Ascending aorta (tissue), 2 donors: ENCODE data around the gene TSPAN15. TPM values are rescaled to one million over a fixed set of nuclear protein-coding genes. Genes with fewer than 3 reads are reported as not detected.

Experiments
- DNase-seq, 2 donors: peaks; one replicate each; pipeline ENCODE4 v3.0.0-alpha.2; 2019; ENCODE audit warnings: low spot score in 2 of 2
- H3K27ac ChIP-seq, 2 donors: fragments of 200-600 bp; sonication (generic); one replicate each; pipeline ENCODE4 v1.5.1; 2016 to 2017; ENCODE audit warnings: mild to moderate bottlenecking in 1 of 2
- H3K27me3 ChIP-seq: fragments of 200-600 bp; sonication (generic); one replicate; pipeline ENCODE4 v1.5.1; 2017
- H3K36me3 ChIP-seq, 2 donors: fragments of 200-600 bp; sonication (generic); one replicate each; pipeline ENCODE4 v1.5.1; 2016
- H3K4me1 ChIP-seq, 2 donors: fragments of 200-600 bp; sonication (generic); one replicate each; pipeline ENCODE4 v1.5.1; 2016 to 2017; ENCODE audit warnings: mild to moderate bottlenecking in 1 of 2
- H3K4me3 ChIP-seq, 2 donors: fragments of 200-600 bp; sonication (generic); one replicate each; pipeline ENCODE4 v1.5.1; 2016 to 2017; ENCODE audit warnings: mild to moderate bottlenecking in 1 of 2
- H3K9me3 ChIP-seq, 2 donors: fragments of 200-600 bp; sonication (generic); one replicate each; pipeline ENCODE4 v1.5.1; 2016
- CTCF ChIP-seq, 3 experiments: fragments of 200-600 bp in 2 of 3; fragments of 450-650 bp in 1 of 3; sonication (generic) in 2 of 3; IDR thresholded peaks; one replicate each; pipeline ENCODE4 v1.5.1; 2016 to 2019; ENCODE audit warnings: antibody characterized with exemption in 3 of 3, mild to moderate bottlenecking in 1 of 3, moderate library complexity in 1 of 3
- intact Hi-C: fragments of 100-400 bp; cut with DNase I; formaldehyde crosslinking; loops from one replicate; pipeline ENCODE4 v1.15.1; 2023
- total RNA-seq: library from RNA; depleted of rRNA; stranded (reverse); fragments of >200 nt; gene quantifications from one replicate; pipeline ENCODE4 v1.1.0, GENCODE V29; 2016

Gene TSPAN15
- total RNA-seq, 1 donor from 2014 or later = 31.9 TPM

GRCh38 chr10:69422676-69423075 is 28.6 kb upstream of the TSPAN15 start:
- intact Hi-C loops = no loop called here
- no peak for DNase-seq
- H3K4me1 ChIP-seq = no peaks in the 10 kb centered on the region

GRCh38 chr10:69425041-69425440 is 26.2 kb upstream of the TSPAN15 start:
- Histone ChIP-seq H3K9me3 (no peaks in the 10 kb centered on the region), H3K27ac (no peak overlapping the region), H3K27me3 (no peaks in the 10 kb centered on the region), H3K4me1 (no peaks in the 10 kb centered on the region), H3K4me3 (no peak overlapping the region), H3K36me3 (no peaks in the 10 kb centered on the region)
- no peak for TF ChIP-seq CTCF (IDR thresholded peaks at IDR 0.05)
- intact Hi-C loops = loop anchor here (5.0 kb wide), 1 partner anchor 212 kb away; no protein-coding TSS in a partner anchor
- no peak for DNase-seq

More at GRCh38 chr10:69422676-69423075, 28.6 kb upstream of the TSPAN15 start:
- no peak for TF ChIP-seq CTCF (IDR thresholded peaks at IDR 0.05)
- Histone ChIP-seq H3K27me3 (no peaks in the 10 kb centered on the region), H3K27ac (no peak overlapping the region), H3K4me3 (no peak overlapping the region), H3K36me3 (no peaks in the 10 kb centered on the region), H3K9me3 (no peaks in the 10 kb centered on the region)

- H3K4me3 ChIP-seq = no peak overlapping the region
- no peaks in the 10 kb centered on the region for H3K27me3 ChIP-seq
- H3K36me3 ChIP-seq = no peaks in the 10 kb centered on the region
- no peak for TF ChIP-seq CTCF (IDR thresholded peaks at IDR 0.05)
- H3K4me1 ChIP-seq = no peaks in the 10 kb centered on the region
- no peak for DNase-seq
- intact Hi-C loops = loop anchor here (5.0 kb wide), 1 partner anchor 212 kb away; no protein-coding TSS in a partner anchor
- no peaks in the 10 kb centered on the region for H3K9me3 ChIP-seq
- H3K27ac ChIP-seq = no peak overlapping the region
Observed at GRCh38 chr10:69425511-69426298, 25.6 kb upstream of the TSPAN15 start.

- no peaks in the 10 kb centered on the region for H3K4me1 ChIP-seq
- H3K4me3 ChIP-seq = no peak overlapping the region
- DNase-seq = no peak
- no peaks in the 10 kb centered on the region for H3K9me3 ChIP-seq
- no peak overlapping the region for H3K27ac ChIP-seq
- no peaks in the 10 kb centered on the region for H3K27me3 ChIP-seq
- TF ChIP-seq CTCF (IDR thresholded peaks at IDR 0.05) = no peak
- intact Hi-C loops = loop anchor here (5.0 kb wide), 1 partner anchor 211 kb away; no protein-coding TSS in a partner anchor
- H3K36me3 ChIP-seq = no peaks in the 10 kb centered on the region
Observed at GRCh38 chr10:69426376-69426727, 24.9 kb upstream of the TSPAN15 start.

- Histone ChIP-seq H3K9me3 (no peaks in the 10 kb centered on the region), H3K4me1 (no peaks in the 10 kb centered on the region), H3K4me3 (no peak overlapping the region), H3K36me3 (no peaks in the 10 kb centered on the region), H3K27ac (no peak overlapping the region), H3K27me3 (no peaks in the 10 kb centered on the region)
- intact Hi-C loops = loop anchor here (5.0 kb wide), 1 partner anchor 209 kb away; no protein-coding TSS in a partner anchor
- TF ChIP-seq CTCF (IDR thresholded peaks at IDR 0.05) = no peak
- DNase-seq = no peak
Observed at GRCh38 chr10:69428165-69428564, 23.1 kb upstream of the TSPAN15 start.
